Karpas-422 (cell line): Measurements from ENCODE around the gene NRP2. TPM values are rescaled to one million over a fixed set of nuclear protein-coding genes. Genes with fewer than 3 reads are reported as not detected.

Source experiments
- DNase-seq: peaks from one replicate; pipeline ENCODE4 v3.0.0-alpha.2; 2015
- H2AFZ ChIP-seq: fragments of 200-600 bp; sonication (generic); 2 replicates; pipeline ENCODE4 v1.6.1; 2014; ENCODE audit warnings: antibody characterized with exemption, low read length, mixed read lengths
- H3K27ac ChIP-seq: fragments of 200-600 bp; sonication (generic); 2 replicates; pipeline ENCODE4 v1.5.1; 2014; ENCODE audit warnings: mild to moderate bottlenecking, low read length, moderate library complexity
- H3K27me3 ChIP-seq: fragments of 200-600 bp; sonication (generic); 2 replicates; pipeline ENCODE4 v1.6.1; 2014; ENCODE audit warnings: low read length, mixed read lengths
- H3K36me3 ChIP-seq: fragments of 200-600 bp; sonication (generic); 2 replicates; pipeline ENCODE4 v1.6.1; 2014; ENCODE audit warnings: low read length, mixed read lengths; ENCODE audit not compliant: insufficient read depth
- H3K4me1 ChIP-seq: fragments of 200-600 bp; sonication (generic); 2 replicates; pipeline ENCODE4 v1.6.1; 2014; ENCODE audit warnings: mild to moderate bottlenecking, low read length, mixed read lengths
- H3K4me2 ChIP-seq: fragments of 200-600 bp; sonication (generic); 2 replicates; pipeline ENCODE4 v1.6.1; 2014; ENCODE audit warnings: low read length, low read depth, mild to moderate bottlenecking; ENCODE audit not compliant: poor library complexity, severe bottlenecking
- H3K4me3 ChIP-seq: fragments of 200-600 bp; sonication (generic); 2 replicates; pipeline ENCODE4 v1.5.1; 2014; ENCODE audit warnings: mild to moderate bottlenecking, antibody characterized with exemption, low read length, mixed read lengths
- H3K79me2 ChIP-seq: fragments of 200-600 bp; sonication (generic); 2 replicates; pipeline ENCODE4 v1.6.1; 2014; ENCODE audit warnings: mild to moderate bottlenecking, low read length, mixed read lengths
- H3K9ac ChIP-seq: fragments of 200-600 bp; sonication (generic); 2 replicates; pipeline ENCODE4 v1.6.0; 2014; ENCODE audit warnings: low read length
- H3K9me2 ChIP-seq: fragments of 200-600 bp; sonication (generic), shearing (Covaris generic); replicated peaks from 2 replicates; pipeline ENCODE4 v1.6.0; 2014; ENCODE audit warnings: mild to moderate bottlenecking, low read length, moderate library complexity; ENCODE audit not compliant: insufficient read depth
- H3K9me3 ChIP-seq: fragments of 300-700, 200-600 bp; sonication (generic); 2 replicates; pipeline ENCODE4 v1.6.1; 2014; ENCODE audit warnings: low read length, mixed read lengths
- H4K20me1 ChIP-seq: fragments of 200-600 bp; sonication (generic); 2 replicates; pipeline ENCODE4 v1.6.1; 2014; ENCODE audit warnings: mild to moderate bottlenecking, antibody characterized with exemption, low read length, low read depth; ENCODE audit not compliant: insufficient read depth
- total RNA-seq: library from RNA; depleted of rRNA; stranded (reverse); fragments of >200 nt; shearing (Covaris generic); gene quantifications from 2 replicates; pipeline ENCODE4 v1.2.3, GENCODE V29; 2014; ENCODE audit warnings: low replicate concordance

NRP2 gene
- total RNA-seq, 1 experiment from 2014 or later: 4.4 TPM

DNA sequence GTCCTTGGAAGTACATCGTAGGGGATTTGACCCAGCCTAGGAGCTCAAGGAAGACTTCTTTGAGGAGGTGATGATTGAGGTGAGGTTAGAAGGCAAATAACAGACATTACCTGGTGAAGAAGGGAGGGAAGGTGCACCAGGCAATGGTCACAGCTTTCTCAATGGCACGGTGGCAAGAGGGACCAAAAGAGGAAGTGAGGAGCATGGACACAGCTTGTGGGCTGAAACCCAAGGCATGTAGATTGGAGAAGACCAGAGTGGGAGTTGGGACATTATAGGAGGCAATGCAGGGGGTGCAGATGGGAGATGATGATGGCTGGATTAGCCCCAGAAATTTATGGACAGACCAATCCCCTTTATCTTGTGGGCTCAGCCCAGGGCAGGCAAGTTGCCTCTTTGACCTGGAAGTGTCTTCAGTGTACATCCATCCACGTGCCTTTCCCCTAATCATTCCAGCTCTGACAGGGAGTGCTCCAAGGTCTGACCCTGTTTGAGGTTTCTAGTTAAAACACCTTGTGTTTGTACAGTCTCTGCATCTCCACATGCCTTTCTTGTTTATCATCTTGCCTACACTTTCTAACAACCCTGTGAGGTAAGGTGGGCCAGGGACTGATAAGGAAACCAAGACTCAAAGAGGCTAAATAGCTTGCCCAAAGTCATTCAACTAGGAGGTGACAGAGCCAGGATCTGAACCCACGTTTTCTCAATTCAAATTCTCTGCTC, 59.1 kb downstream of the NRP2 start:
- no peaks in the 10 kb centered on the region for H3K27me3 ChIP-seq
- H3K4me2 ChIP-seq: no peak overlapping the region
- H3K4me1 ChIP-seq: no peaks in the 10 kb centered on the region
- H2AFZ ChIP-seq: no peak overlapping the region
- no peak overlapping the region for H3K27ac ChIP-seq
- H3K79me2 ChIP-seq: no peaks in the 10 kb centered on the region
- DNase-seq: no peak
- no peaks in the 10 kb centered on the region for H3K9me2 ChIP-seq
- H3K9me3 ChIP-seq: no peaks in the 10 kb centered on the region
- H3K9ac ChIP-seq: no peak overlapping the region
- no peaks in the 10 kb centered on the region for H4K20me1 ChIP-seq
- no peak overlapping the region for H3K4me3 ChIP-seq
- no peaks in the 10 kb centered on the region for H3K36me3 ChIP-seq

DNA sequence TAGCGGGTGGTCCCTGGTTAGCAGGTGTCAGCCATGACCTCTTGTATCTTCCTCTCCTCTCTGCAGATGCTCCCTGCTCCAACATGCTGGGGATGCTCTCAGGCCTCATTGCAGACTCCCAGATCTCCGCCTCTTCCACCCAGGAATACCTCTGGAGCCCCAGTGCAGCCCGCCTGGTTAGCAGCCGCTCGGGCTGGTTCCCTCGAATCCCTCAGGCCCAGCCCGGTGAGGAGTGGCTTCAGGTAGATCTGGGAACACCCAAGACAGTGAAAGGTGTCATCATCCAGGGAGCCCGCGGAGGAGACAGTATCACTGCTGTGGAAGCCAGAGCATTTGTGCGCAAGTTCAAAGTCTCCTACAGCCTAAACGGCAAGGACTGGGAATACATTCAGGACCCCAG, 60.8 kb downstream of the NRP2 start:
- no peaks in the 10 kb centered on the region for H3K36me3 ChIP-seq
- H3K79me2 ChIP-seq: no peaks in the 10 kb centered on the region
- no peaks in the 10 kb centered on the region for H3K4me1 ChIP-seq
- no peaks in the 10 kb centered on the region for H3K9me2 ChIP-seq
- no peaks in the 10 kb centered on the region for H4K20me1 ChIP-seq
- no peaks in the 10 kb centered on the region for H3K27me3 ChIP-seq
- H3K4me2 ChIP-seq: no peak overlapping the region
- H3K9ac ChIP-seq: no peak overlapping the region
- H3K27ac ChIP-seq: no peak overlapping the region
- no peak overlapping the region for H3K4me3 ChIP-seq
- H2AFZ ChIP-seq: no peak overlapping the region
- no peaks in the 10 kb centered on the region for H3K9me3 ChIP-seq
- no peak for DNase-seq

DNA sequence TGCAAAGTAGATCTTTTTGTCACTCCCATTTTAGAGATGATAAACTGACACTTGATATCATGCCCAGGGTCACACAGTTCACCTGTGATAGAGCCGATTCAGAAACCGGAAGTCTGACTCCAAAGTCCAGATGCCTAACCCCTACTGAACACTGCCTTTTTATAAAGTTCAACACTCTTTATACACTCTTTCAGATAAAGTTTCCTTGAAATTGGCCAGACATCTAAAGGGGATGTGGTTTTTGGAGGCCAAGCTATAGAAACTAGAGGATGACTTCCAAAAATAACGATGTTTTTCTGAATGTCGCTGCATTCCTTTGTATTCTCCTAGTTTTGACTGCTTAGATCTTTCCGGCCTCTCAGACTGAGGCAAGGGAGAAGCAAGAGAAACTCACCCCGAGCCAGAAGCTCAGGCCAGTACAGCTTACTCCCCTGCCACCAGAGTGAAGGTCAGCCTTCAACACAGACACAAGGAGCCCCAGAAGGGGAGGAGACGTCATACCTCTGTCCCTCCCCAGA, 61.8 kb downstream of the NRP2 start:
- no peak overlapping the region for H2AFZ ChIP-seq
- H3K9ac ChIP-seq: no peak overlapping the region
- H3K4me3 ChIP-seq: no peak overlapping the region
- H3K36me3 ChIP-seq: no peaks in the 10 kb centered on the region
- H3K27ac ChIP-seq: no peak overlapping the region
- no peaks in the 10 kb centered on the region for H3K9me2 ChIP-seq
- H3K27me3 ChIP-seq: no peaks in the 10 kb centered on the region
- H3K79me2 ChIP-seq: no peaks in the 10 kb centered on the region
- H3K4me2 ChIP-seq: no peak overlapping the region
- H3K9me3 ChIP-seq: no peaks in the 10 kb centered on the region
- H4K20me1 ChIP-seq: no peaks in the 10 kb centered on the region
- no peaks in the 10 kb centered on the region for H3K4me1 ChIP-seq
- no peak for DNase-seq

DNA sequence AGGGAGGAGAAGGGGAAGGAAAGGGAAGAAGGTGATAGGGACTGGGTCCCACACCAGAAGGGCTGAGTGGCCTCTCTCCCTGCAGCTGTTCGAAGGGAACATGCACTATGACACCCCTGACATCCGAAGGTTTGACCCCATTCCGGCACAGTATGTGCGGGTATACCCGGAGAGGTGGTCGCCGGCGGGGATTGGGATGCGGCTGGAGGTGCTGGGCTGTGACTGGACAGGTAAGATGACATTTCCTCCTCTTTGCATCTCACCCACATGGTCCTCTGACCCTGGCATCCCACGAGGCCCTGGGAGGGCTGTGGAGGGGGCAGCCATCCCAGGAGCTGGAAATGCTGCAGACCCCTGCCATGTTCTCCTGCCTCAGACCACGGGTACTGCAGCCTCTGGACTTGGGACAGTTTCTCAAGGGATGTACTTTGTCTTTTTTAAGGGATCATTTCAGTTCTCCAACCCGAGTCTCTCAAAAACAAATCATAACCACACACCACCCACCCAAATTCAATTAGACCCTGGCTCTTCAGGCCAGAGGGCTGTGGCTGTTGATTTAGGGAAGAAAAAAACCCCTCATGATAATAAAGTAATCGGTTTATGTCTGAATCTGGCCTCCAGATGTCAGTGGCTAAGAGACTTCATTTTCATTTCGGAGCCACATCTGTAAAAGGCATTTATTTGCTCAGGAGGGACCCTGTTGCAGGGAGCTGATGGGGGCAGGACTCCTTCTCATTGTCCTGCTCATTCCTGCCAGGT, 63.5 kb downstream of the NRP2 start:
- H2AFZ ChIP-seq: no peak overlapping the region
- no peak overlapping the region for H3K9ac ChIP-seq
- no peaks in the 10 kb centered on the region for H3K27me3 ChIP-seq
- no peaks in the 10 kb centered on the region for H3K79me2 ChIP-seq
- no peak overlapping the region for H3K4me3 ChIP-seq
- no peaks in the 10 kb centered on the region for H3K9me3 ChIP-seq
- H3K4me2 ChIP-seq: no peak overlapping the region
- no peak for DNase-seq
- H3K36me3 ChIP-seq: no peaks in the 10 kb centered on the region
- H3K4me1 ChIP-seq: no peaks in the 10 kb centered on the region
- no peak overlapping the region for H3K27ac ChIP-seq
- H3K9me2 ChIP-seq: no peaks in the 10 kb centered on the region
- no peaks in the 10 kb centered on the region for H4K20me1 ChIP-seq

DNA sequence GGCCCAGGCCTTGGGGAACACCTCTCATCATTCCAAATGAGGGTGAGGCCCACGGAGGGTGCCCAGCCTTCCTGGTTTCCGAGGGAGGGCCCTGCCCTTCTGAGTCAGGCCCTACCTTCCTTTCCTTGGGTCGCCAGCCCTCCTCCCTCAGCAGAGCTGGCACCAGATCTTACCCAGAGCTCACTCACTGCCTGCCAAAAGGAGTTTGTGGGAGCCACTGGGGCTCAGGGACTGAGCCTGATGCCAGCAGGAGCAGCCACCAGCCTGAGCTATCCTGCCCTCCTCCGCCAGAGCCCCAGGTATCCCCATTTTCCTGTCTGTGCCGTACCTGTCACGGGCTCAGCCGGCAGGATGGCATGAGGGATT, 64.1 kb downstream of the NRP2 start:
- H3K4me1 ChIP-seq: no peaks in the 10 kb centered on the region
- no peak overlapping the region for H3K9ac ChIP-seq
- no peak overlapping the region for H2AFZ ChIP-seq

DNA sequence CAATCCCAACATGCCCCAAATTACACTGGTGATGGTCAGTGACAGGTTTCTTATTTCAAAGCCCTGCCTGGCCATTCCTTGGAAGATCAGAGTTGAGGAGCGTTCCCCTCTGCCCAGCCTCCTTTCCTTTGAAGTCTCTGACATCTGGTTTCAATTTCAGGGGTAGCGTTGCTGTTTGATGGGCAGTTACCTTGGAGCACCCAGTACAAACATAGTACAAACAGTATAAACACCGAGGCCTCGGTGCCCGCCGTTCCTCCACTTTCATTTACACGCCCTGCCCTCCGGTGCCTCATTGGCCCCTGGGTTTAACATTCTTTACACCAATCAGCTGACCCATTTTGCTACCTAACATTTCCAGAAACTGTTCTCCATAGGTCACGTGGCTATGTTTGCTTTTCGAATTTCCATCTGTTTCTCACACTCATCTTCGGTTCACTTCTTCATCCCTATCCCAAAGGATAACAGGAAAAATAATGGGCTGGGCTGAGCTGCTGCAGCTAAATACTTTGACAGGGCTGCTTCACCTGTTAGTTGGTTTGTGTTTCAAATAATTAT, 65.6 kb downstream of the NRP2 start:
- H3K4me1 ChIP-seq: no peaks in the 10 kb centered on the region
- H4K20me1 ChIP-seq: no peaks in the 10 kb centered on the region
- H3K27ac ChIP-seq: no peak overlapping the region
- no peak overlapping the region for H3K9ac ChIP-seq
- H3K36me3 ChIP-seq: no peaks in the 10 kb centered on the region
- no peaks in the 10 kb centered on the region for H3K9me2 ChIP-seq
- DNase-seq: no peak
- H3K79me2 ChIP-seq: no peaks in the 10 kb centered on the region
- no peaks in the 10 kb centered on the region for H3K27me3 ChIP-seq
- H3K9me3 ChIP-seq: no peaks in the 10 kb centered on the region
- no peak overlapping the region for H3K4me3 ChIP-seq
- H3K4me2 ChIP-seq: no peak overlapping the region
- no peak overlapping the region for H2AFZ ChIP-seq

More for the DNA sequence above, 64.1 kb downstream of the NRP2 start:
- H3K9me3 ChIP-seq: no peaks in the 10 kb centered on the region
- H4K20me1 ChIP-seq: no peaks in the 10 kb centered on the region
- DNase-seq: no peak
- no peaks in the 10 kb centered on the region for H3K79me2 ChIP-seq
- no peak overlapping the region for H3K4me3 ChIP-seq
- H3K9me2 ChIP-seq: no peaks in the 10 kb centered on the region
- H3K27ac ChIP-seq: no peak overlapping the region
- no peak overlapping the region for H3K4me2 ChIP-seq
- no peaks in the 10 kb centered on the region for H3K27me3 ChIP-seq
- H3K36me3 ChIP-seq: no peaks in the 10 kb centered on the region

DNA sequence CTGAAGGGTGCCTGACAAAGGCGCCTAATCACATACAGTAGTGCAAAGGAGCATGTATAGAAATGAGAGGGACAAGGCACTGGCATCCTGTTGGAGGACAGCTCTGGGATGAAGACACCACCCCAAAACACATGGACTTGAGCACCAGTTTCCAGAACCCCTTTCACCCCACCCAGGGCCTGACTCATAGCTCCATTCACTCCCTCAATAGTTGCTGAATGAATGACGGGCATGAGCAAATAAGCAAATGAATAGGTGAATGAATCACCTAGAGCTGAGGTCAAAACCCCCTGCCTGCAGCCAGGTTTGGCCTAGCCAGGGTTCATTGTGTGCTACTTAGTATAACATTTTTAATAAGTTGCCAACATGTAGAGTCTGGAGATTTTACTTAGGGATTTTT, 66.3 kb downstream of the NRP2 start:
- Histone ChIP-seq H3K9ac (no peak overlapping the region), H3K79me2 (no peaks in the 10 kb centered on the region), H3K9me3 (no peaks in the 10 kb centered on the region), H3K9me2 (no peaks in the 10 kb centered on the region), H3K4me2 (no peak overlapping the region), H2AFZ (no peak overlapping the region), H3K4me1 (no peaks in the 10 kb centered on the region), H3K27ac (no peak overlapping the region), H3K36me3 (no peaks in the 10 kb centered on the region), H3K4me3 (no peak overlapping the region), H3K27me3 (no peaks in the 10 kb centered on the region), H4K20me1 (no peaks in the 10 kb centered on the region)
- no peak for DNase-seq

DNA sequence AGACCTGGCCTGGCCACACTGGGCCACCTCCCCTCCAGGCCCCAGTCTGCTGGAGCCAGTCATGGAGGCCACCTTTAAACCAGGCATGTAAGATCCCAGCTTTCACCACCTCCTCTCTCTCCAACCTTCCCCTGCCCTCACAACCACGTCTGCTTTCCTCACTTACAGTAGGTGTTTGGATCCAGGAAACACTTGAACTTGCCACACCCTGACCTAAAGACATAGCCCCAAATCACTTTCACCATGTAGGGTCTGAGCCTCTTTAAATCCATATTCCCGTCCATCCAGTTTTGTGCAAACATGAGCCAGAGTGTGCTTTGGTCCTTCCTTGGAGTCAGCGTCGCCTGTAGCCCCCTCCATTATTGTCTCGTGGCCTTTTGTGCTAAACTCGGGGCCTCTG, 66.8 kb downstream of the NRP2 start:
- no peak overlapping the region for H3K27ac ChIP-seq
- no peak overlapping the region for H3K4me2 ChIP-seq
- H3K79me2 ChIP-seq: no peaks in the 10 kb centered on the region
- no peaks in the 10 kb centered on the region for H4K20me1 ChIP-seq
- H3K9ac ChIP-seq: no peak overlapping the region
- no peaks in the 10 kb centered on the region for H3K9me3 ChIP-seq
- H2AFZ ChIP-seq: no peak overlapping the region
- H3K27me3 ChIP-seq: no peaks in the 10 kb centered on the region
- no peaks in the 10 kb centered on the region for H3K4me1 ChIP-seq
- DNase-seq: no peak
- no peaks in the 10 kb centered on the region for H3K36me3 ChIP-seq
- H3K9me2 ChIP-seq: no peaks in the 10 kb centered on the region
- H3K4me3 ChIP-seq: no peak overlapping the region
